Trophoblast cell (in vitro differentiated cells and primary cell): Measurements from ENCODE around the gene HOXA4.

Experiments used
- DNase-seq, 2 donors: peaks; one replicate each; pipeline ENCODE4 v3.0.0-alpha.2; 2016
- H2AFZ ChIP-seq: 2 replicates; pipeline ENCODE4 v1.6.1; 2013; ENCODE audit warnings: low read length, moderate library complexity, mild to moderate bottlenecking; ENCODE audit not compliant: insufficient read depth, poor library complexity
- H2AK5ac ChIP-seq: 2 replicates; pipeline ENCODE4 v1.6.1; 2013; ENCODE audit warnings: mild to moderate bottlenecking, low read length
- H2BK120ac ChIP-seq: 2 replicates; pipeline ENCODE4 v1.6.1; 2013; ENCODE audit warnings: low read length, mild to moderate bottlenecking, moderate library complexity; ENCODE audit not compliant: insufficient read depth, poor library complexity
- H2BK12ac ChIP-seq: 2 replicates; pipeline ENCODE4 v1.6.1; 2013; ENCODE audit warnings: mild to moderate bottlenecking, low read length, moderate library complexity
- H2BK5ac ChIP-seq: 2 replicates; pipeline ENCODE4 v1.6.1; 2013; ENCODE audit warnings: low read length, low read depth, moderate library complexity, mild to moderate bottlenecking; ENCODE audit not compliant: poor library complexity
- H3K14ac ChIP-seq: 2 replicates; pipeline ENCODE4 v1.6.1; 2013; ENCODE audit warnings: mild to moderate bottlenecking, low read length
- H3K18ac ChIP-seq: 2 replicates; pipeline ENCODE4 v1.6.1; 2013; ENCODE audit warnings: mild to moderate bottlenecking, low read length
- H3K23ac ChIP-seq: 2 replicates; pipeline ENCODE4 v1.6.1; 2013; ENCODE audit warnings: low read length
- H3K27ac ChIP-seq: 2 replicates; pipeline ENCODE4 v1.5.1; 2013; ENCODE audit warnings: low read depth, mild to moderate bottlenecking, inconsistent platforms, low read length, moderate library complexity
- H3K27me3 ChIP-seq: 2 replicates; pipeline ENCODE4 v1.6.1; 2013; ENCODE audit warnings: inconsistent platforms, mild to moderate bottlenecking, low read length, moderate library complexity; ENCODE audit not compliant: insufficient read depth
- H3K36me3 ChIP-seq, 2 experiments: 1 replicate in 1 of 2; 2 replicates in 1 of 2; pipeline ENCODE4 v1.6.1; 2013; ENCODE audit warnings: low read length in 2 of 2, mild to moderate bottlenecking in 2 of 2, moderate library complexity in 1 of 2; ENCODE audit not compliant: insufficient read depth in 2 of 2, control insufficient read depth in 1 of 2
- H3K4ac ChIP-seq: 2 replicates; pipeline ENCODE4 v1.6.1; 2013; ENCODE audit warnings: low read depth, mild to moderate bottlenecking, low read length, moderate library complexity
- H3K4me1 ChIP-seq, 2 experiments: 1 replicate in 1 of 2; 2 replicates in 1 of 2; pipeline ENCODE4 v1.6.1; 2013; ENCODE audit warnings: low read length in 2 of 2, mild to moderate bottlenecking in 2 of 2, moderate library complexity in 1 of 2; ENCODE audit not compliant: insufficient read depth in 2 of 2, control insufficient read depth in 1 of 2
- H3K4me2 ChIP-seq: 2 replicates; pipeline ENCODE4 v1.6.1; 2013; ENCODE audit warnings: inconsistent platforms, mild to moderate bottlenecking, low read length, moderate library complexity
- H3K4me3 ChIP-seq: 2 replicates; pipeline ENCODE4 v1.5.1; 2013; ENCODE audit warnings: mild to moderate bottlenecking, low read depth, low read length, inconsistent platforms
- H3K79me1 ChIP-seq: one replicate; pipeline ENCODE4 v1.6.1; 2013; ENCODE audit warnings: low read length
- H3K79me2 ChIP-seq: 2 replicates; pipeline ENCODE4 v1.6.1; 2013; ENCODE audit warnings: low read length, mild to moderate bottlenecking; ENCODE audit not compliant: control insufficient read depth, insufficient read depth, poor library complexity
- H3K9ac ChIP-seq: 2 replicates; pipeline ENCODE4 v1.6.1; 2013; ENCODE audit warnings: mild to moderate bottlenecking, low read length
- H3K9me3 ChIP-seq: 2 replicates; pipeline ENCODE4 v1.6.1; 2013; ENCODE audit warnings: low read depth, mild to moderate bottlenecking, control low read depth, inconsistent platforms, low read length; ENCODE audit not compliant: insufficient read depth
- H4K12ac ChIP-seq: 2 replicates; pipeline ENCODE4 v1.6.1; 2013; ENCODE audit warnings: low read depth, mild to moderate bottlenecking, low read length, moderate library complexity
- H4K8ac ChIP-seq: 2 replicates; pipeline ENCODE4 v1.6.1; 2013; ENCODE audit warnings: low read depth, mild to moderate bottlenecking, low read length, moderate library complexity
- H4K91ac ChIP-seq: one replicate; pipeline ENCODE4 v1.6.1; 2013; ENCODE audit warnings: low read depth, mild to moderate bottlenecking, low read length, moderate library complexity
- WGBS: extraction: QIAGEN DNeasy Blood & Tissue Kit; methylation state at CpG from one replicate; pipeline ENCODE4 v1.1.7; 2013; ENCODE audit warnings: missing lambda C conversion rate; ENCODE audit not compliant: insufficient read length, insufficient coverage; ENCODE audit errors: extremely low coverage; 5-methylcytosine and 5-hydroxymethylcytosine counted together

The HOXA4 gene

DNA sequence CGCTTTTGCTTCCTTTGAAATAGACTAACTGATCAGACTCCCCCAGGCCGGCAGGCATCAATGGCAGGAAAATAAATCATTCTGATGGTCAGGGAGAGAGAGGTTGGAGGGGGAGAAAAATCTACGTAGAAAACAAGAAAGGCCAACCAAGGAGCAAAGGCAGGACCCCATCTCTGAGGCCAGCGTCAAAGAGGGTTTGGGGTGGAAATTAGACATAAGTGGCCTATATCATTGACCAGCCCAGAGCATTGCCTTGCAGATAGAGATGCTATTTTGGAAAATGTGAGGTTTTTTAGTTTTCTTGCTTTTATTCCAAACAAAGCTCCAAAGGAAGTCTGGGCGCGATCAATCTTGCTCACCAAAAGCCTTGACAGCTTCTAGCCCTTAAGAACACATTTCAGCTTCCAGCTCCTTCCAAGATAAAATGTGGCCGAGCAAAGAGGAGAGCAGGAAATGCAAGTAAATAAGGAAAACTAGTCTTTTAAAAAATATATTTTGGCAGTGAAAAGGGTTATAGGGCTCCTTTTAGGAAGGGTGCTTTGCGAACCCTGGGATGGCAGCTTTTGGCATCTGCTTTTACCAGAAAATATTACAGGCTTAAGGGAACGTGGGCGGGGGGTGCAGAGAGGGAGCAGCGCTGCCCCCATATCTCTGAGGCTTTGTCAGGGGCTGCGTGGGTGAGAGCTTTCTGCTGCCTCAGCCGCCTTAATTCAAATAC, 26.1 kb downstream of the HOXA4 start:
- no peak overlapping the region for H2BK5ac ChIP-seq
- no peak overlapping the region for H2BK12ac ChIP-seq
- no peaks in the 10 kb centered on the region for H3K79me1 ChIP-seq
- no peak overlapping the region for H3K27ac ChIP-seq
- no peaks in the 10 kb centered on the region for H3K79me2 ChIP-seq
- H4K12ac ChIP-seq = no peak overlapping the region
- no peak overlapping the region for H3K23ac ChIP-seq
- no peak overlapping the region for H3K14ac ChIP-seq
- H3K4me3 ChIP-seq = no peak overlapping the region
- peaks cover 87% of the 10 kb centered on the region for H3K27me3 ChIP-seq
- peaks cover 10% of the 10 kb centered on the region for H3K9me3 ChIP-seq
- H3K4me2 ChIP-seq = no peak overlapping the region
- no peak overlapping the region for H3K9ac ChIP-seq
- H3K4me1 ChIP-seq = peaks cover 3 to 4% of the 10 kb centered on the region in 2 experiments
- no peak for DNase-seq
- H3K4ac ChIP-seq = no peak overlapping the region
- H3K18ac ChIP-seq = no peak overlapping the region
- H2BK120ac ChIP-seq = no peak overlapping the region
- no peak overlapping the region for H2AK5ac ChIP-seq
- H4K91ac ChIP-seq = no peak overlapping the region
- no peaks in the 10 kb centered on the region for H3K36me3 ChIP-seq
- no CpG with 5 or more reads among the region's 13 CpGs for WGBS
- no peak overlapping the region for H2AFZ ChIP-seq
- H4K8ac ChIP-seq = no peak overlapping the region

GRCh38 chr7:27103489-27104226, 26.9 kb downstream of the HOXA4 start:
- no peaks in the 10 kb centered on the region for H3K36me3 ChIP-seq
- no peak overlapping the region for H4K12ac ChIP-seq
- no peak overlapping the region for H2BK5ac ChIP-seq
- H3K27me3 ChIP-seq = peaks cover 85% of the 10 kb centered on the region
- no peak overlapping the region for H3K27ac ChIP-seq
- H4K91ac ChIP-seq = no peak overlapping the region
- no CpG with 5 or more reads among the region's 35 CpGs for WGBS
- H3K4ac ChIP-seq = no peak overlapping the region
- no peak overlapping the region for H2BK12ac ChIP-seq
- peaks cover 10% of the 10 kb centered on the region for H3K9me3 ChIP-seq
- H3K14ac ChIP-seq = no peak overlapping the region
- H4K8ac ChIP-seq = no peak overlapping the region
- no peaks in the 10 kb centered on the region for H3K79me1 ChIP-seq
- peak in 1 of 2 donors; percentile 18 for DNase-seq
- H2BK120ac ChIP-seq = no peak overlapping the region
- H3K79me2 ChIP-seq = no peaks in the 10 kb centered on the region
- H3K9ac ChIP-seq = no peak overlapping the region
- no peak overlapping the region for H2AK5ac ChIP-seq
- H3K4me1 ChIP-seq = peaks cover 3 to 4% of the 10 kb centered on the region in 2 experiments
- no peak overlapping the region for H3K23ac ChIP-seq
- H2AFZ ChIP-seq = no peak overlapping the region
- H3K4me3 ChIP-seq = no peak overlapping the region
- no peak overlapping the region for H3K18ac ChIP-seq
- H3K4me2 ChIP-seq = no peak overlapping the region

DNA sequence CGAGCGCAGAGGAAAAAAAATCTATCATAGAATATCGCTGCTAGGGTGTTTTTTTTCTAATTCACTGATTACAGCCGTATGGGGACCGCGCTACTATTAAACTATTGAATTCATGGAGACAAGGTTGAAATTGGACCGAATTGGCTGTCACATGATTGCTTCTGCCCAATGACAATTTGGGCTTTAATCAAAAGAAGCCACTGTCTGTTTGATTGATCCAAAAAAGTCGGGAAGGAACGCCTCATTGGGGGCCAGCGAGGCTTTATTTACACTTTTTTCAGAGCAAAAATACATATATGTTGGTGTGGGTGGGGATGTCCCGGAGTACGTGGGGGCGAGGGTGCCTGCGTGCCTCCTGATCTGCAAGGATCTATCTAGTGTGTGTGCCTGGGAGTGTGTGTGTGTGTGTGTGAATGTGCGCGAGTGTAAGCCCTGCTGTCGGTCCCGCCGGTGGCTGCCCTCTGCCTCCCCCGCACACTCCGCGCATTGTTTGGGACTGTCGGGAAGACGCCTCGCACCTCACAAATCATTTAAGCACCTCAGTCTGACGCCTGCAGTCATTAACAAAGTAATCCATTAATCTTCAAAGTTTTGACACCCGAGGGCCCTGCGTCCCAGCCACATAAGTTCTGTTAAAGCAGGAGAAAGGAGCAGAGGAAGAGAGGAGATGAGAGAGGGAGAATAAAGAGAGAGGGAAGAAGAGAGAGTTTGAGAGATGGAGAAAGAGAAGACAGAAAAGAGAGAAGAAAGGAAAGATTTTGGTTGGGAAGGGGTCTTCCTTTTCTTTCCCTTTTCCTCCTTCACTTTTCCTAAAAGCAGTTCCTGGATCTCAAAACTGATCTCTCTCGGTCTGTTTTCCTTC, 27.7 kb downstream of the HOXA4 start, which contains the start of gene HOXA2:
TSS of gene HOXA2 (minus strand) at position 103 of the 862 bp plus-strand sequence. CDS start 183 bp downstream, outside the sequence.
- Histone ChIP-seq H3K9ac (no peak within 1 kb of the TSS), H3K4ac (no peak within 1 kb of the TSS), H2BK5ac (no peak within 1 kb of the TSS), H4K12ac (no peak within 1 kb of the TSS), H3K27ac (no peak within 1 kb of the TSS), H3K79me2 (no peaks in the 10 kb centered on the region), H3K9me3 (peaks cover 9% of the 10 kb centered on the region), H2AK5ac (no peak within 1 kb of the TSS), H2BK120ac (no peak within 1 kb of the TSS), H3K27me3 (peaks cover 85% of the 10 kb centered on the region), H2AFZ (no peak within 1 kb of the TSS), H4K91ac (no peak within 1 kb of the TSS), H3K18ac (no peak within 1 kb of the TSS), H4K8ac (no peak within 1 kb of the TSS), H3K4me2 (no peak within 1 kb of the TSS), H2BK12ac (no peak within 1 kb of the TSS), H3K23ac (no peak within 1 kb of the TSS), H3K79me1 (no peaks in the 10 kb centered on the region), H3K36me3 (no peaks in the 10 kb centered on the region), H3K4me1 (peaks cover 4 to 5% of the 10 kb centered on the region in 2 experiments), H3K4me3 (no peak within 1 kb of the TSS), H3K14ac (no peak within 1 kb of the TSS)
- DNase-seq = no peak
- whole genome bisulfite sequencing = no CpG with 5 or more reads among the region's 29 CpGs

- H3K9ac ChIP-seq = no peak overlapping the region
- no peak overlapping the region for H2BK5ac ChIP-seq
- H4K12ac ChIP-seq = no peak overlapping the region
- H4K91ac ChIP-seq = no peak overlapping the region
- H3K27ac ChIP-seq = no peak overlapping the region
- no peak overlapping the region for H3K4me2 ChIP-seq
- no CpG with 5 or more reads among the region's 39 CpGs for WGBS
- H3K4me1 ChIP-seq = peaks cover 6 to 8% of the 10 kb centered on the region in 2 experiments
- H4K8ac ChIP-seq = no peak overlapping the region
- no peak overlapping the region for H3K4ac ChIP-seq
- no peak overlapping the region for H3K14ac ChIP-seq
- no peak for DNase-seq
- H3K4me3 ChIP-seq = no peak overlapping the region
- H3K23ac ChIP-seq = no peak overlapping the region
- peaks cover 10% of the 10 kb centered on the region for H3K9me3 ChIP-seq
- no peaks in the 10 kb centered on the region for H3K36me3 ChIP-seq
- no peak overlapping the region for H2AK5ac ChIP-seq
- no peaks in the 10 kb centered on the region for H3K79me1 ChIP-seq
- H2BK12ac ChIP-seq = no peak overlapping the region
- H2AFZ ChIP-seq = no peak overlapping the region
- H3K18ac ChIP-seq = no peak overlapping the region
- no peak overlapping the region for H2BK120ac ChIP-seq
- peaks cover 88% of the 10 kb centered on the region for H3K27me3 ChIP-seq
- no peaks in the 10 kb centered on the region for H3K79me2 ChIP-seq
These were observed 28.5 kb downstream of the HOXA4 start for GRCh38 chr7:27101957-27102580.
